Panc1 (cell line): ENCODE measurements around the gene SBK1.

Experiments used
- POLR2AphosphoS5 ChIP-seq: IDR thresholded peaks from 2 replicates; pipeline ENCODE4 v1.6.1; 2012; ENCODE audit warnings: mild to moderate bottlenecking, low read depth, low read length, moderate library complexity
- TF ChIP-seq, protein P1 (sequence below): fragments of 450-650 bp; IDR thresholded peaks from 2 replicates; pipeline ENCODE4 v1.5.1; 2017; ENCODE audit warnings: mild to moderate bottlenecking

DNA sequence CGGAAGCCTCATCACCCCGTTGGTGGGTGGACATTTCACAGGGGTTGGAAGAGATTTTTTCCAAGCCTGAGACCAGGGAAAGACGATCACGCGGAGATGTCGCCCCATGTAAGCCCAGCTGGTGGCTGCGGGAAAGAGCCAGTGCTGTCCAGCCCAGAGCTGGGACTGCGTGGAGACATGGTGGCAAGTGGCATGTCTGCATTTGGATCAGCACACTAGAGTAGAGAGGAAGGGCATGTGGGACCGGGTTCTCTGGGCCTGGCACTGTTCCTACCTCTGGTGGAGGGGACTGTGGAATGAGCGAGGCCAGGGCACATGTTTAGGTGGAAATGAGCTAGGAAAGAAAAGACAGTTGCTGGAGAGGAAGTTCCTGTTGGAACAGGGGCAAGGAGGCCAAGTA is 20.0 kb downstream of the SBK1 start:
- TF ChIP-seq, protein P1, sequence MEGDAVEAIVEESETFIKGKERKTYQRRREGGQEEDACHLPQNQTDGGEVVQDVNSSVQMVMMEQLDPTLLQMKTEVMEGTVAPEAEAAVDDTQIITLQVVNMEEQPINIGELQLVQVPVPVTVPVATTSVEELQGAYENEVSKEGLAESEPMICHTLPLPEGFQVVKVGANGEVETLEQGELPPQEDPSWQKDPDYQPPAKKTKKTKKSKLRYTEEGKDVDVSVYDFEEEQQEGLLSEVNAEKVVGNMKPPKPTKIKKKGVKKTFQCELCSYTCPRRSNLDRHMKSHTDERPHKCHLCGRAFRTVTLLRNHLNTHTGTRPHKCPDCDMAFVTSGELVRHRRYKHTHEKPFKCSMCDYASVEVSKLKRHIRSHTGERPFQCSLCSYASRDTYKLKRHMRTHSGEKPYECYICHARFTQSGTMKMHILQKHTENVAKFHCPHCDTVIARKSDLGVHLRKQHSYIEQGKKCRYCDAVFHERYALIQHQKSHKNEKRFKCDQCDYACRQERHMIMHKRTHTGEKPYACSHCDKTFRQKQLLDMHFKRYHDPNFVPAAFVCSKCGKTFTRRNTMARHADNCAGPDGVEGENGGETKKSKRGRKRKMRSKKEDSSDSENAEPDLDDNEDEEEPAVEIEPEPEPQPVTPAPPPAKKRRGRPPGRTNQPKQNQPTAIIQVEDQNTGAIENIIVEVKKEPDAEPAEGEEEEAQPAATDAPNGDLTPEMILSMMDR: no peak
- no peak for TF ChIP-seq POLR2AphosphoS5
